Measurements from ENCODE around the gene LMBR1. TPM values are rescaled to one million over a fixed set of nuclear protein-coding genes. Genes with fewer than 3 reads are reported as not detected.

LMBR1 gene
- total and polyA plus RNA-seq, 8 donors: 7.5 to 187 (median 97.2) TPM

DNA sequence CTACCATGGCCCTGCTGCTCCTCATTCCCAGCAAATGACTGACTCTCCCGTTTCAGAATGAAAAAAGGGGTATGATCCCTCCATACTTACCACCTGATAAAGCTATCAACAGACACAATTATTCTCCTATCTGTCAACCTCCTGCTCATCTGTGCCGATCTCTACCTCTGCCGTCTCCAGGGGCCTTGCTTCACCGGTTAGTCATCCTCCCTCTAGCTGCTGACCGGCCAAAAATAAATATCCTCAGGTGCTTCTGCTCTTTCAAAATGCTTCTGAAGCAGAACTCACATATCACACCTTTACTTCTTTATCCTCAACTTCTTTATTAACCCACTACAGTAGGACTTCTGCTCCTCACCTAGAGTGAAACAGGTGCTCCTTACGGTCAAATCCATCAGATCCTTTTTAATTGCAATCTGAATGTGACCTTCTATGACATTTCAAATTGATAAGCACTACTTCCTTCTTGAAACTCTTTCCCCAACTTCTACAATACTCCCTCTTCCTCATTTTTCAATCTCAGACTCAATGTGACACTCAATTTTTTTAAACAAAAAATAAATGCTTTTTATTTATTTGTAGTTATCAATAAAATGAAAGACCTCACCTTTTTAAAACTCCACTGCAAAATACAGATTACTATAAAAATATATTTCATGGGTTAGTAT lies 63.2 kb downstream of the LMBR1 start:
- TF ChIP-seq, protein P1, sequence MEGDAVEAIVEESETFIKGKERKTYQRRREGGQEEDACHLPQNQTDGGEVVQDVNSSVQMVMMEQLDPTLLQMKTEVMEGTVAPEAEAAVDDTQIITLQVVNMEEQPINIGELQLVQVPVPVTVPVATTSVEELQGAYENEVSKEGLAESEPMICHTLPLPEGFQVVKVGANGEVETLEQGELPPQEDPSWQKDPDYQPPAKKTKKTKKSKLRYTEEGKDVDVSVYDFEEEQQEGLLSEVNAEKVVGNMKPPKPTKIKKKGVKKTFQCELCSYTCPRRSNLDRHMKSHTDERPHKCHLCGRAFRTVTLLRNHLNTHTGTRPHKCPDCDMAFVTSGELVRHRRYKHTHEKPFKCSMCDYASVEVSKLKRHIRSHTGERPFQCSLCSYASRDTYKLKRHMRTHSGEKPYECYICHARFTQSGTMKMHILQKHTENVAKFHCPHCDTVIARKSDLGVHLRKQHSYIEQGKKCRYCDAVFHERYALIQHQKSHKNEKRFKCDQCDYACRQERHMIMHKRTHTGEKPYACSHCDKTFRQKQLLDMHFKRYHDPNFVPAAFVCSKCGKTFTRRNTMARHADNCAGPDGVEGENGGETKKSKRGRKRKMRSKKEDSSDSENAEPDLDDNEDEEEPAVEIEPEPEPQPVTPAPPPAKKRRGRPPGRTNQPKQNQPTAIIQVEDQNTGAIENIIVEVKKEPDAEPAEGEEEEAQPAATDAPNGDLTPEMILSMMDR (IDR thresholded peaks at IDR 0.05): no peak
- no peak for TF ChIP-seq EP300 (IDR thresholded peaks at IDR 0.05)
- TF ChIP-seq POLR2A (IDR thresholded peaks at IDR 0.05): no peak
- no peak for TF ChIP-seq POLR2AphosphoS5 (IDR thresholded peaks at IDR 0.05)
- H3K36me3 ChIP-seq: peaks cover 4 to 34% (median 32%) of the 10 kb centered on the region in 4 donors
- DNase-seq: no peak
- no peak overlapping the region for H3K27ac ChIP-seq
- H3K27me3 ChIP-seq: no peaks in the 10 kb centered on the region
- H3K4me3 ChIP-seq: no peak overlapping the region
- H3K9me3 ChIP-seq: no peaks in the 10 kb centered on the region
- peaks cover 0 to 7% (median 0%) of the 10 kb centered on the region in 4 donors for H3K4me1 ChIP-seq
- 76 to 84% (median 80%) methylated on average over 6 of the region's 6 CpGs for WGBS, 5 donors
- intact Hi-C loops (cut with DNase I; ENCODE audit: low total_unique reads): no loop called here

- intact Hi-C loops (cut with DNase I; ENCODE audit: low total_unique reads): no loop called here
- 84 to 96% (median 92%) methylated on average over 6 of the region's 6 CpGs for WGBS, 5 donors
- no peak for TF ChIP-seq EP300 (IDR thresholded peaks at IDR 0.05)
- TF ChIP-seq POLR2AphosphoS5 (IDR thresholded peaks at IDR 0.05): no peak
- TF ChIP-seq, protein P1 (IDR thresholded peaks at IDR 0.05): peak in 2 of 7 experiments; percentile 24 to 33
- TF ChIP-seq POLR2A (IDR thresholded peaks at IDR 0.05): no peak
Observed at GRCh38 chr7:156827587-156828203, 65.3 kb downstream of the LMBR1 start.

DNA sequence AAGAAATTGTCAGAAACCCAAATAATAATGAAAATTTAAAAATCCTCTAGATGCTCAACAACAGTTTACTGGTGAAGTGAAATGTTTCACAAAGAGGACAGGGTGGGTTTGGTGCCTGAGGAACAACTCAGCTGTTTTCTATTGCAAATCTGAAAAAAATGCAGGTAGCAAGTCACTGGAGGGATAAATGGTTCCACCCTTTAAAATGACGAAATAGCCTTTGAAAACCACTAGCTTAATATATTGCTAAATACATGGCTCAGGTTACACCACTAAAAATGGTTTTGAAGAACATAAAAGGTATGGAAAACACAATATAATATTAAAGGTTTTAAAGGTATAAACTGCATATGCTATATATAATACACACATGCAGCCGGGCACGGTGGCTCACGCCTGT lies 69.5 kb downstream of the LMBR1 start:
- 93 to 97% (median 95%) methylated on average over 4 of the region's 4 CpGs for WGBS, 5 donors
- TF ChIP-seq POLR2AphosphoS5 (IDR thresholded peaks at IDR 0.05) (no peak), POLR2A (IDR thresholded peaks at IDR 0.05) (no peak), EP300 (IDR thresholded peaks at IDR 0.05) (no peak)
- TF ChIP-seq, protein P1 (IDR thresholded peaks at IDR 0.05): no peak
- Histone ChIP-seq H3K9me3 (no peaks in the 10 kb centered on the region), H3K4me3 (no peak overlapping the region), H3K27me3 (no peaks in the 10 kb centered on the region), H3K27ac (no peak overlapping the region), H3K36me3 (peaks cover 0 to 34% (median 22%) of the 10 kb centered on the region in 4 donors), H3K4me1 (no peaks in the 10 kb centered on the region)
- intact Hi-C loops (cut with DNase I; ENCODE audit: low total_unique reads): no loop called here
- DNase-seq: no peak

More at GRCh38 chr7:156827587-156828203, 65.3 kb downstream of the LMBR1 start:
- DNase-seq: peak in 1 of 2 donors; percentile 28
- peaks cover 0 to 7% (median 0%) of the 10 kb centered on the region in 4 donors for H3K4me1 ChIP-seq
- no peaks in the 10 kb centered on the region for H3K9me3 ChIP-seq
- peaks cover 4 to 26% (median 19%) of the 10 kb centered on the region in 4 donors for H3K36me3 ChIP-seq
- H3K27ac ChIP-seq: no peak overlapping the region
- H3K27me3 ChIP-seq: no peaks in the 10 kb centered on the region
- H3K4me3 ChIP-seq: no peak overlapping the region

GRCh38 chr7:156820445-156821063 lies 72.4 kb downstream of the LMBR1 start:
- H3K4me1 ChIP-seq: no peaks in the 10 kb centered on the region
- H3K27ac ChIP-seq: no peak overlapping the region
- H3K27me3 ChIP-seq: no peaks in the 10 kb centered on the region
- no peak overlapping the region for H3K4me3 ChIP-seq
- intact Hi-C loops (cut with DNase I; ENCODE audit: low total_unique reads): no loop called here
- peaks cover 0 to 27% (median 13%) of the 10 kb centered on the region in 4 donors for H3K36me3 ChIP-seq
- H3K9me3 ChIP-seq: no peaks in the 10 kb centered on the region
- DNase-seq: no peak
- 93 to 96% (median 95%) methylated on average over 8 of the region's 8 CpGs for WGBS, 5 donors
- TF ChIP-seq EP300 (IDR thresholded peaks at IDR 0.05) (no peak), POLR2AphosphoS5 (IDR thresholded peaks at IDR 0.05) (no peak), POLR2A (IDR thresholded peaks at IDR 0.05) (no peak)
- TF ChIP-seq, protein P1 (IDR thresholded peaks at IDR 0.05): no peak
